22Rv1 (cell line): ENCODE results near the gene KRT4.

Experiments used
- CTCF ChIP-seq: fragments of 450-650 bp; IDR thresholded peaks from 2 replicates; pipeline ENCODE4 v1.5.1; 2017; ENCODE audit warnings: mild to moderate bottlenecking
- ZFX ChIP-seq: fragments of 450-650 bp; IDR thresholded peaks from 2 replicates; pipeline ENCODE4 v1.6.1; 2017; ENCODE audit warnings: antibody characterized with exemption, borderline replicate concordance

- TF ChIP-seq CTCF (no peak), ZFX (no peak)
Observed at GRCh38 chr12:52817003-52817698, 3.2 kb upstream of the KRT4 start.
